ENCODE data around the gene SMURF1.

SMURF1 gene

GRCh38 chr7:99008921-99009530 lies 134.9 kb downstream of the SMURF1 start:
- no peak for TF ChIP-seq ZC3H10 (CRISPR knock-in tag; IDR thresholded peaks at IDR 0.05)
- no peak for TF ChIP-seq ARNTL (CRISPR knock-in tag; IDR thresholded peaks at IDR 0.05; ENCODE audit: borderline replicate concordance, low read depth)
- no peak for TF ChIP-seq ISL1 (CRISPR knock-in tag; IDR thresholded peaks at IDR 0.05)
- no peak for TF ChIP-seq ZFP3 (CRISPR knock-in tag; IDR thresholded peaks at IDR 0.05)
- TF ChIP-seq GLIS3 (CRISPR knock-in tag; IDR thresholded peaks at IDR 0.05) = no peak
- no peak for TF ChIP-seq CSDC2 (CRISPR knock-in tag; IDR thresholded peaks at IDR 0.05)
- no peak for TF ChIP-seq PPARA (CRISPR knock-in tag; IDR thresholded peaks at IDR 0.05; ENCODE audit: borderline replicate concordance)
- TF ChIP-seq ESRRG (CRISPR knock-in tag; IDR thresholded peaks at IDR 0.05) = no peak
- TF ChIP-seq, protein P1, sequence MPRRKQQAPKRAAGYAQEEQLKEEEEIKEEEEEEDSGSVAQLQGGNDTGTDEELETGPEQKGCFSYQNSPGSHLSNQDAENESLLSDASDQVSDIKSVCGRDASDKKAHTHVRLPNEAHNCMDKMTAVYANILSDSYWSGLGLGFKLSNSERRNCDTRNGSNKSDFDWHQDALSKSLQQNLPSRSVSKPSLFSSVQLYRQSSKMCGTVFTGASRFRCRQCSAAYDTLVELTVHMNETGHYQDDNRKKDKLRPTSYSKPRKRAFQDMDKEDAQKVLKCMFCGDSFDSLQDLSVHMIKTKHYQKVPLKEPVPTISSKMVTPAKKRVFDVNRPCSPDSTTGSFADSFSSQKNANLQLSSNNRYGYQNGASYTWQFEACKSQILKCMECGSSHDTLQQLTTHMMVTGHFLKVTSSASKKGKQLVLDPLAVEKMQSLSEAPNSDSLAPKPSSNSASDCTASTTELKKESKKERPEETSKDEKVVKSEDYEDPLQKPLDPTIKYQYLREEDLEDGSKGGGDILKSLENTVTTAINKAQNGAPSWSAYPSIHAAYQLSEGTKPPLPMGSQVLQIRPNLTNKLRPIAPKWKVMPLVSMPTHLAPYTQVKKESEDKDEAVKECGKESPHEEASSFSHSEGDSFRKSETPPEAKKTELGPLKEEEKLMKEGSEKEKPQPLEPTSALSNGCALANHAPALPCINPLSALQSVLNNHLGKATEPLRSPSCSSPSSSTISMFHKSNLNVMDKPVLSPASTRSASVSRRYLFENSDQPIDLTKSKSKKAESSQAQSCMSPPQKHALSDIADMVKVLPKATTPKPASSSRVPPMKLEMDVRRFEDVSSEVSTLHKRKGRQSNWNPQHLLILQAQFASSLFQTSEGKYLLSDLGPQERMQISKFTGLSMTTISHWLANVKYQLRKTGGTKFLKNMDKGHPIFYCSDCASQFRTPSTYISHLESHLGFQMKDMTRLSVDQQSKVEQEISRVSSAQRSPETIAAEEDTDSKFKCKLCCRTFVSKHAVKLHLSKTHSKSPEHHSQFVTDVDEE (CRISPR knock-in tag; IDR thresholded peaks at IDR 0.05) = no peak
- TF ChIP-seq, protein P2, sequence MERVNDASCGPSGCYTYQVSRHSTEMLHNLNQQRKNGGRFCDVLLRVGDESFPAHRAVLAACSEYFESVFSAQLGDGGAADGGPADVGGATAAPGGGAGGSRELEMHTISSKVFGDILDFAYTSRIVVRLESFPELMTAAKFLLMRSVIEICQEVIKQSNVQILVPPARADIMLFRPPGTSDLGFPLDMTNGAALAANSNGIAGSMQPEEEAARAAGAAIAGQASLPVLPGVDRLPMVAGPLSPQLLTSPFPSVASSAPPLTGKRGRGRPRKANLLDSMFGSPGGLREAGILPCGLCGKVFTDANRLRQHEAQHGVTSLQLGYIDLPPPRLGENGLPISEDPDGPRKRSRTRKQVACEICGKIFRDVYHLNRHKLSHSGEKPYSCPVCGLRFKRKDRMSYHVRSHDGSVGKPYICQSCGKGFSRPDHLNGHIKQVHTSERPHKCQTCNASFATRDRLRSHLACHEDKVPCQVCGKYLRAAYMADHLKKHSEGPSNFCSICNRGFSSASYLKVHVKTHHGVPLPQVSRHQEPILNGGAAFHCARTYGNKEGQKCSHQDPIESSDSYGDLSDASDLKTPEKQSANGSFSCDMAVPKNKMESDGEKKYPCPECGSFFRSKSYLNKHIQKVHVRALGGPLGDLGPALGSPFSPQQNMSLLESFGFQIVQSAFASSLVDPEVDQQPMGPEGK (CRISPR knock-in tag; IDR thresholded peaks at IDR 0.05; ENCODE audit: borderline replicate concordance) = no peak
- TF ChIP-seq, protein P3, sequence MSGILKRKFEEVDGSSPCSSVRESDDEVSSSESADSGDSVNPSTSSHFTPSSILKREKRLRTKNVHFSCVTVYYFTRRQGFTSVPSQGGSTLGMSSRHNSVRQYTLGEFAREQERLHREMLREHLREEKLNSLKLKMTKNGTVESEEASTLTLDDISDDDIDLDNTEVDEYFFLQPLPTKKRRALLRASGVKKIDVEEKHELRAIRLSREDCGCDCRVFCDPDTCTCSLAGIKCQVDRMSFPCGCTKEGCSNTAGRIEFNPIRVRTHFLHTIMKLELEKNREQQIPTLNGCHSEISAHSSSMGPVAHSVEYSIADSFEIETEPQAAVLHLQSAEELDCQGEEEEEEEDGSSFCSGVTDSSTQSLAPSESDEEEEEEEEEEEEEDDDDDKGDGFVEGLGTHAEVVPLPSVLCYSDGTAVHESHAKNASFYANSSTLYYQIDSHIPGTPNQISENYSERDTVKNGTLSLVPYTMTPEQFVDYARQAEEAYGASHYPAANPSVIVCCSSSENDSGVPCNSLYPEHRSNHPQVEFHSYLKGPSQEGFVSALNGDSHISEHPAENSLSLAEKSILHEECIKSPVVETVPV (CRISPR knock-in tag; IDR thresholded peaks at IDR 0.05) = no peak
- TF ChIP-seq CREB5 (CRISPR knock-in tag; IDR thresholded peaks at IDR 0.05; ENCODE audit: low read depth) = no peak
- TF ChIP-seq SNAI2 (CRISPR knock-in tag; IDR thresholded peaks at IDR 0.05) = no peak
- ATAC-seq = no peak

GRCh38 chr7:99008181-99008631 lies 135.7 kb downstream of the SMURF1 start:
- TF ChIP-seq CSDC2 (CRISPR knock-in tag; IDR thresholded peaks at IDR 0.05) (no peak), ZNF70 (CRISPR knock-in tag; IDR thresholded peaks at IDR 0.05) (no peak), ISL1 (CRISPR knock-in tag; IDR thresholded peaks at IDR 0.05) (no peak), OSR1 (CRISPR knock-in tag; IDR thresholded peaks at IDR 0.05) (no peak), SNAI2 (CRISPR knock-in tag; IDR thresholded peaks at IDR 0.05) (no peak), ZFP30 (CRISPR knock-in tag; IDR thresholded peaks at IDR 0.05) (no peak), ZC3H10 (CRISPR knock-in tag; IDR thresholded peaks at IDR 0.05) (no peak), RARB (CRISPR knock-in tag; IDR thresholded peaks at IDR 0.05) (no peak), CREB5 (CRISPR knock-in tag; IDR thresholded peaks at IDR 0.05; ENCODE audit: low read depth) (no peak), ZFP3 (CRISPR knock-in tag; IDR thresholded peaks at IDR 0.05) (no peak), ESRRG (CRISPR knock-in tag; IDR thresholded peaks at IDR 0.05) (no peak), ZNF565 (CRISPR knock-in tag; conservative IDR thresholded peaks at IDR 0.05; ENCODE audit: low read depth) (no peak)
- TF ChIP-seq, protein P3 (CRISPR knock-in tag; IDR thresholded peaks at IDR 0.05) = no peak
- TF ChIP-seq, protein P2 (CRISPR knock-in tag; IDR thresholded peaks at IDR 0.05; ENCODE audit: borderline replicate concordance) = no peak
- TF ChIP-seq, protein P4, sequence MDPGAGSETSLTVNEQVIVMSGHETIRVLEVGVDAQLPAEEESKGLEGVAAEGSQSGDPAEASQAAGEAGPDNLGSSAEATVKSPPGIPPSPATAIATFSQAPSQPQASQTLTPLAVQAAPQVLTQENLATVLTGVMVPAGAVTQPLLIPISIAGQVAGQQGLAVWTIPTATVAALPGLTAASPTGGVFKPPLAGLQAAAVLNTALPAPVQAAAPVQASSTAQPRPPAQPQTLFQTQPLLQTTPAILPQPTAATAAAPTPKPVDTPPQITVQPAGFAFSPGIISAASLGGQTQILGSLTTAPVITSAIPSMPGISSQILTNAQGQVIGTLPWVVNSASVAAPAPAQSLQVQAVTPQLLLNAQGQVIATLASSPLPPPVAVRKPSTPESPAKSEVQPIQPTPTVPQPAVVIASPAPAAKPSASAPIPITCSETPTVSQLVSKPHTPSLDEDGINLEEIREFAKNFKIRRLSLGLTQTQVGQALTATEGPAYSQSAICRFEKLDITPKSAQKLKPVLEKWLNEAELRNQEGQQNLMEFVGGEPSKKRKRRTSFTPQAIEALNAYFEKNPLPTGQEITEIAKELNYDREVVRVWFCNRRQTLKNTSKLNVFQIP (CRISPR knock-in tag; IDR thresholded peaks at IDR 0.05; ENCODE audit: borderline replicate concordance, low read depth) = no peak
- TF ChIP-seq, protein P1 (CRISPR knock-in tag; IDR thresholded peaks at IDR 0.05) = no peak
- ATAC-seq = no peak
